CD4-positive, alpha-beta T cell treated with Interleukin-4 for 4 hours (primary cell): Measurements from ENCODE around the gene SMAD7.

Source experiments
- DNase-seq: peaks from one replicate; pipeline ENCODE4 v3.0.0-alpha.2; 2020

Gene SMAD7

GRCh38 chr18:48986851-48987761 lies 36.3 kb upstream of the SMAD7 start:
- DNase-seq, result no peak

GRCh38 chr18:48985161-48985560 lies 34.4 kb upstream of the SMAD7 start:
- no peak for DNase-seq

GRCh38 chr18:48983793-48984437 lies 33.1 kb upstream of the SMAD7 start:
- DNase-seq, result no peak

- DNase-seq, result no peak
Observed at GRCh38 chr18:48982266-48982665, 31.5 kb upstream of the SMAD7 start.

GRCh38 chr18:48979944-48980890 lies 29.5 kb upstream of the SMAD7 start:
- DNase-seq, result no peak

GRCh38 chr18:48977914-48978313 lies 27.1 kb upstream of the SMAD7 start:
- no peak for DNase-seq

- peak; percentile 55 for DNase-seq
Observed at GRCh38 chr18:48975817-48976649, 25.3 kb upstream of the SMAD7 start.

GRCh38 chr18:48975120-48975816 lies 24.5 kb upstream of the SMAD7 start:
- DNase-seq, result no peak

- no peak for DNase-seq
Observed at GRCh38 chr18:48974304-48975119, 23.7 kb upstream of the SMAD7 start.

- DNase-seq, result no peak
Observed at GRCh38 chr18:48973731-48974130, 23.0 kb upstream of the SMAD7 start.

GRCh38 chr18:48968412-48969215 lies 17.8 kb upstream of the SMAD7 start:
- DNase-seq, result no peak

- no peak for DNase-seq
Observed at GRCh38 chr18:48967545-48967944, 16.8 kb upstream of the SMAD7 start.

GRCh38 chr18:48966523-48966922 lies 15.8 kb upstream of the SMAD7 start:
- no peak for DNase-seq

GRCh38 chr18:48963586-48964470 lies 13.1 kb upstream of the SMAD7 start:
- no peak for DNase-seq

- no peak for DNase-seq
Observed at GRCh38 chr18:48962994-48963561, 12.3 kb upstream of the SMAD7 start.

GRCh38 chr18:48962252-48962993 lies 11.7 kb upstream of the SMAD7 start:
- no peak for DNase-seq

GRCh38 chr18:48961547-48961946 lies 10.8 kb upstream of the SMAD7 start:
- no peak for DNase-seq
